Measurements from ENCODE around the gene PTPRJ. TPM values are rescaled to one million over a fixed set of nuclear protein-coding genes. Genes with fewer than 3 reads are reported as not detected.

The PTPRJ gene
- total RNA-seq, 2 experiments from 2014 or later = 74.3 to 80.5 TPM

DNA sequence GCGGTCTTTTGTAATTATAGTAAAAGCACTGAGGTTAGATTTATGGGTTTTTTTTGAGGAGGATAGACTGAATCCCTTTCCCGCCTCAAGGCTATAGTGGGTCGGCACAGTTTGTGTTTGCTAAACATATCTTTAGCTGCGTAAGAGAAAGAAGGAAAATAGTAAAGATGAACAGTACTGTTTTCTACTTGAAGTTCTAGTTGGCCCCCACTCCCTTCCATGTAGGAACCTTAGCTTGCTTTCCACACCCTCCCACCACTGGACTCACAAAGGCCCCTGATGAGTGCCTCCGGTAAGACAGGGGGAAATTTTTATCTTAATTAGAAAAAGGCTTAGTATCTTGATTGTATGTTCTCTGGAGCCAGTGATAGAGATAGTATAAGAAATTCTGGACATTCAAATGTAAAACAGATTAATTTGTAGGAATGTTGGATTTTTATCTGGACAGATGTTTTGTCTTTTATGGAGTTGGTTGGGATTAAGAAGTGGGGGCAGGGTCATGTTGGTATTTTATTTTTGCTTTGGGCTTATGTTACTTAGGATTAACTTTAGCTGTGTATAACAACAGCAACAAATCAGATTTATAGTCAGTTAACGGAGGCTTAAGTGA is 49.4 kb downstream of the PTPRJ start:
- ATAC-seq (no peak), DNase-seq (no peak)
- H3K27ac Mint-ChIP-seq = no peak overlapping the region
- no peak overlapping the region for H3K4me3 Mint-ChIP-seq
- CTCF ChIA-PET = interaction anchor here (0.7 to 2.6 kb wide), 3 partner anchors 17 to 95 kb away, joined by 3 to 8 read pairs (median 4); no protein-coding TSS in a partner anchor
- H3K27me3 Mint-ChIP-seq = no peaks in the 10 kb centered on the region
- peaks cover 58% of the 10 kb centered on the region for H3K4me1 Mint-ChIP-seq
- H3K9me3 Mint-ChIP-seq (ENCODE audit: low read depth) = no peaks in the 10 kb centered on the region
- peaks cover 37% of the 10 kb centered on the region for H3K36me3 Mint-ChIP-seq

DNA sequence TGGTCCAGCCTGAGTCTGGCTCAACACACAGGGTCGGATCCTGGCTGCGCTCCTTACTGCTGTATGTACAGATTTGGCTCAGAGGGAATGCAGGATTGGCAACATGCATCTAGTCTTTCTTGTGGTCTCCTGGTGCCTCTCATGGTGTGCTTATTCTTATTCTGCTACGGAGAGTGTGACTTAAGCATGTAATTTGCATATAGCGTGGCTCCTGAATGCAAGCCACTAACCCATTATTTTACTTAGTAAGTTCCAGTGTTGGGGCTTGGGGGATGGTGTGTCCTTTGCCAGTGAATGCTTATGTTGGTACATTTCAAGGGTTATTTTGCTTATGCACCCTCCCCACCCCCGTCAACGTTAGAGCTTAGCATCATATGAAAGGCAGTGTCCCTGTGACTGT is 51.2 kb downstream of the PTPRJ start:
- Mint-ChIP-seq H3K36me3 (peaks cover 46% of the 10 kb centered on the region), H3K27me3 (no peaks in the 10 kb centered on the region), H3K4me1 (peaks cover 70% of the 10 kb centered on the region), H3K4me3 (no peak overlapping the region), H3K27ac (peak overlapping the region; percentile 53), H3K9me3 (ENCODE audit: low read depth) (no peaks in the 10 kb centered on the region)
- DNase-seq (no peak), ATAC-seq (no peak)
- CTCF ChIA-PET = interaction anchor here (0.7 to 1.6 kb wide), 2 partner anchors 13 to 97 kb away, joined by 3 read pairs; no protein-coding TSS in a partner anchor

DNA sequence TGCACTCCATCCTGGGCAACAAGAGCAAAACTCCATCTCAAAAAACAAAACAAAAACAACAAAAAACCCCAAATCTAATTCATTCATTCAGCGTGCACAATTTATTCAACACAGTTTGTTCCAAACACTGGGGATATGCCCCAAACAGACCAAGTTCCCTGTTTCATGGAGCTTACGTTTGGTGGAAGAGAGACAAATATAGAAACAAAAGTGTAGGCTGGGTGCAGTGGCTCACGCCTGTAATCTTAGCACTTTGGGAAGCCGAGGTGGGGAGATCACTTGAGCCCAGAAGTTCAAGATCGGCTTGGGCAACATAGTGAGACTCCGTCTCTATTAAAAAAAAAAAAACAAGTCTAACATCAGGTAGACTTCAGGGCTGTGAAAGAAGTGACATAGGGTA is 52.4 kb downstream of the PTPRJ start:
- H3K4me1 Mint-ChIP-seq = peaks cover 72% of the 10 kb centered on the region
- H3K4me3 Mint-ChIP-seq = no peak overlapping the region
- H3K27ac Mint-ChIP-seq = no peak overlapping the region
- no peaks in the 10 kb centered on the region for H3K27me3 Mint-ChIP-seq
- CTCF ChIA-PET = no interaction called here
- peaks cover 50% of the 10 kb centered on the region for H3K36me3 Mint-ChIP-seq
- no peak for ATAC-seq
- DNase-seq = no peak
- no peaks in the 10 kb centered on the region for H3K9me3 Mint-ChIP-seq (ENCODE audit: low read depth)

DNA sequence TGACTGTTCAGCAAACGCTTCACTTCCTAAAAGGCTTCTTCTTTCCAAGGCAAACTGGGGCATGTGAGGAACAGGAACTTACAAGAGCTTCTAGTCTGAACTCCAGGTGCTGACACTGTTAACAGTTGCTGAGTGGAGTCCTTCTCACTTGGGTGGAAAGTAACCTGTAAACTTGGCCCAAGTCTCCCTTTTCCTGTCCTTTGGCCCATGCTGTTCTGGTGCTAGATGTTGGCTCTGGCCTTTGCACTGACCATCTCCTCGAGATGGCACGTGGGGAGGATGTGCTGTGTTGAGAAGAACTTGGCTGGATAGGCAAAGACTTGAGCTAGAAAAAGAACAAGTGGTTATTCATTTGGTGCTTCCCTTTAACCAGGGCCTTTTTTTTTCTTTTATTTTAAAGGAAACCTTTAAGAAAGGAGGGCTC is 53.6 kb downstream of the PTPRJ start:
- no peak overlapping the region for H3K4me3 Mint-ChIP-seq
- peaks cover 64% of the 10 kb centered on the region for H3K4me1 Mint-ChIP-seq
- H3K27ac Mint-ChIP-seq = peak overlapping the region; percentile 47
- H3K27me3 Mint-ChIP-seq = no peaks in the 10 kb centered on the region
- peaks cover 46% of the 10 kb centered on the region for H3K36me3 Mint-ChIP-seq
- ATAC-seq (peak; percentile 26), DNase-seq (no peak)
- H3K9me3 Mint-ChIP-seq (ENCODE audit: low read depth) = no peaks in the 10 kb centered on the region
- CTCF ChIA-PET = interaction anchor here (1.0 to 1.3 kb wide), 2 partner anchors 20 to 99 kb away, joined by 3 to 4 read pairs; no protein-coding TSS in a partner anchor

DNA sequence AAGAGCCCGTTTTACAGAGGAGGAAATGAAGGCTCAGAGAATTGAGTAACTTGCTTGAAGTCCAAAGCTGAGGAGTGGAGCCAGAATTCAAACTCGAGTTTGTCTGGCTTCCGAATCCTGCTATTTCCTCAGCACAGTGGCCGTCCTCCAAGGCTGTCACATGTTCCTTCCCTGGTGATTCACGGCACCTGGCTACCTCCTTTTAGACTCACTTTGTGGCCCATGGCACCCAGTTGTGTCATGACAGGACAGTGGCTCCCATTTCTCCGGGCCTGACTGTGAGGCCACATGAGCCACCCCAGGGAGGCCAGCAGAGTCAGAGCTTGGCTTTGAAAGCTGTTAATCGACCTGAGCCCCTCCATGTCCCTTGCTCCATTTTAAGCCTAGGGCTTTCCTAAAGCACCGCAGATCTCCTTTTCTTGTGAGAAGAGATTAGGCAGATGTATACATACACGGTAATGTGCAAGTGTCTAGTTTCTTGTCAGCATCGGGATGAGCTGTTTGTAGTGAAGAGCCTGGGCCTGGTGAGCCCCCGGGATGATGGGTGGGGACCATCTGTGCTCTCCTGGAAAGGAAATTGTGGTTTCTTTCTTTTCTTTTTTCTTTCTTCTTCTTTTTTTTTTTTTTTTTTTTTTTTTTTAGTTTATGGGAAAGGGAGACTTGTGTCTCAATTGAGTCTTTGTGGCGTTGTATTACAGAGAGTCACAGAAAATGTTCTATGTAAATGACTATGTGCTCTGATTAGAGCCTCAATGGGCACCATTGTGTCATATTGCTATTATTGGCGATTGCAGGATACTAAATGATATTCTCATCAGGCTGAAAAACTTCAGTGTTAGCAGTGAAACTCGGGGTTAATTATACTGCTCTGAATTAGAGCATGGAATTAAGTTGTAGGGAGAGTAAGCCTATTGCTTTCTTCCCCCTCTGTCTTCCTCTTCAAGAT is 54.8 kb downstream of the PTPRJ start:
- H3K4me3 Mint-ChIP-seq = no peak overlapping the region
- H3K9me3 Mint-ChIP-seq (ENCODE audit: low read depth) = no peaks in the 10 kb centered on the region
- peaks cover 60% of the 10 kb centered on the region for H3K4me1 Mint-ChIP-seq
- H3K36me3 Mint-ChIP-seq = peaks cover 39% of the 10 kb centered on the region
- CTCF ChIA-PET = interaction anchor here (1.0 kb wide), 1 partner anchor 19 kb away, joined by 3 read pairs; no protein-coding TSS in a partner anchor
- no peak for ATAC-seq
- no peaks in the 10 kb centered on the region for H3K27me3 Mint-ChIP-seq
- H3K27ac Mint-ChIP-seq = no peak overlapping the region
- DNase-seq = no peak

DNA sequence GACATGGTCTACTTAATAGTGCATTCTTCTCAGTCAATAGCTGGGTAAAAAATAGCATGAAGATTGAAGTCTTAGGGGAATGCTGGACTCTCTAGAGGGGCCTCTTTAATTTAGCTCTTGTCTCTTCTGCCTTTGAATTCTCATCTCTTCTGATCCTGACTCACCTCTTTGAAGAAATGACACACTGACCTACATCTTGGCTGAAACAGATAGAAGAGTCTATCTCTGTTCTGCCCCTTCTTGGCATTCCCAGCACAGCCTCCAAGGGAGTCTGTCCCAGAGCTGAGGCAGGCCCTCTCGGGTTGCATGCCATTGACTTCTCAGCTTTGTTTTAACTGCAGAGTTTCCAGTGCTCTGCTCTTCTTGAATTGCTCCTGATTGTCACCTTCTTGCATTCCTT is 55.7 kb downstream of the PTPRJ start:
- peaks cover 60% of the 10 kb centered on the region for H3K4me1 Mint-ChIP-seq
- H3K27ac Mint-ChIP-seq = no peak overlapping the region
- H3K9me3 Mint-ChIP-seq (ENCODE audit: low read depth) = no peaks in the 10 kb centered on the region
- H3K27me3 Mint-ChIP-seq = no peaks in the 10 kb centered on the region
- no peak for ATAC-seq
- peaks cover 42% of the 10 kb centered on the region for H3K36me3 Mint-ChIP-seq
- no peak overlapping the region for H3K4me3 Mint-ChIP-seq
- CTCF ChIA-PET = interaction anchor here (1.0 kb wide), 1 partner anchor 18 kb away, joined by 3 read pairs; no protein-coding TSS in a partner anchor
- no peak for DNase-seq

DNA sequence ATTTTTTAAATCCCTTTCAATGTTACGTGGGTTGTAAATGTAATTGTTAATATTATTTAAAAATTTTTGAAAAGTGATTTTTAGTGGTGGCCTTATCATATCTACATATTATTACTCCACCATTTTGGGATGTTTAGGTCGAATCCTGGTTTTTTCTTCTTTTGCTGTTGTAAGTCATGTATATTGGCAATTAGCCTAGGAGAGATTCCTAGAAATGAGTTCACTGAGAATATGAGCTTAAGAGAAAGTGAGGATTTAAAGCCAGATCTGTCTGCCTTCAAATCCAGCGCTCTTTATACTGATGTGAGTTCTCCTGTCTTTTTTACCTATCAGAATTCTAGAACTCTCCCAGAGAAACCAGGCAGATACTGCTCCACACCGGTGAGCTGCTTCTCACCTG is 56.1 kb downstream of the PTPRJ start:
- no peak for ATAC-seq
- CTCF ChIA-PET = interaction anchor here (1.0 kb wide), 1 partner anchor 18 kb away, joined by 3 read pairs; no protein-coding TSS in a partner anchor
- Mint-ChIP-seq H3K27me3 (no peaks in the 10 kb centered on the region), H3K4me1 (peaks cover 59% of the 10 kb centered on the region), H3K9me3 (ENCODE audit: low read depth) (no peaks in the 10 kb centered on the region), H3K4me3 (no peak overlapping the region), H3K27ac (no peak overlapping the region), H3K36me3 (peaks cover 45% of the 10 kb centered on the region)
- DNase-seq = no peak

DNA sequence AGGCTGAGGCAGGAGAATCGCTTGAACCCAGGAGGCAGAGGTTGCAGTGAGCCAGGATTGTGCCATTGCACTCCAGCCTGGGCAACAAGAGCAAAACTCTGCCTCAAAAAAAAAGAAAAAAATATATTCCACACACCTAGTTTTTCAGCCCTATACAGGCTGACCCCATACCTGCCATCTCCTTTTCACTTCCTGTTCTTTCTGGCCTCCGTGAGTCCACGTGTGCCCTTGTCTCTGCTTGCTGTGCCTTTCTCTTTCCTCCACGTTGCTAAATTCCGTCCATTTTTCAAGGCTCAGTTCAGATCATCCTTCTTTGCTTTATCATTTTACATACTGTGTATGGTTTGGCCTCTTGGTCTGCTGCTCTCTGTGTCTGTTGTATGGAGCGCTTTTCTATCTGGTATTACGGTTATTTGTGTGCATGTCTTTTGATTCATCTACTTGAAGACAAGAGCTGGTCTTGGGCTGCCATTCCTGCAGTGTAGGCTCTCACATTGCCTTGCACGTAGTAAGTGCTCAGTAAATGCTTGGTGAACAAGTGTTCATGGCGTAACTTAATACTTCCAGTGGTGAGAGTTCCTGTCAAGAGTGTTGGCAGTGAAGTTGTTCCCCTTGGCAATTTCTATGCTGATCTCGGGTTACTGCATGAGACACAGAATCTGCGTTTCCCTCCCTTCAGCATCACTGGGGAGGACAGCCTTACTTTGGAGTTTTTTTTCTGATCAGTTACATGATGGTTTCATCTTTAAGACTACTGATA is 57.5 kb downstream of the PTPRJ start:
- CTCF ChIA-PET = interaction anchor here (0.9 to 1.3 kb wide), 3 partner anchors 70 to 80 kb away, joined by 3 read pairs; no protein-coding TSS in a partner anchor
- Mint-ChIP-seq H3K27me3 (no peaks in the 10 kb centered on the region), H3K4me1 (peaks cover 58% of the 10 kb centered on the region), H3K9me3 (ENCODE audit: low read depth) (no peaks in the 10 kb centered on the region), H3K4me3 (no peak overlapping the region), H3K27ac (no peak overlapping the region), H3K36me3 (peaks cover 44% of the 10 kb centered on the region)
- DNase-seq (no peak), ATAC-seq (no peak)

DNA sequence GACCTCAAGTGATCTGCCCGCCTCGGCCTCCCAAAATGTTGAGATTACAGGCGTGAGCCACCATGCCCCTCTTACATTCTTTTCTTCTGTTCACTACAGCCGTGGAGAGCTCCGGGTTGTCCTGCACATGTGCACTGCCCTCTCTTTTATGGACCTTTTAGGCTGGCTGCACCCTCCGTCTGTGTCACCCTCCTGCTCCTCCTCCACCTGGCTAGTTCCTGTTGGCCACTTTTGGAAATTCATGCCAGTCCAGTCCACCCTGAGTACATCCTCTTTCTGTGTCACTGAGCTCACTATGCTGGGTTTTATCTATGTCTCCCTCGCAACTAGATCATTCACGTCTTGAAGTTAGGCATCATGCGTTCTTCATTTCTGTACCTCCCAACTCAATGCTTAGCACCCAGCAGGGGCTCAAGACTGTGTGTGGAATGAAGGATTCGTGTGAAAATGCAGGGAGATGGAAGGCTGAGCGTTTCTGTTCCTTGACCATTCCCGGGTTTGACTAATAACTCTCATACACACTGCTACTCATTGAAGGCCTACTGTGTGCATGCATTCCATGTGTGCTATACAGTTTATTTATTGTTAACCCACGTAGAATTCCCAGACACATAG is 60.6 kb downstream of the PTPRJ start:
- CTCF ChIA-PET = no interaction called here
- peak overlapping the region; percentile 8 for H3K27ac Mint-ChIP-seq
- H3K9me3 Mint-ChIP-seq (ENCODE audit: low read depth) = no peaks in the 10 kb centered on the region
- H3K36me3 Mint-ChIP-seq = peaks cover 34% of the 10 kb centered on the region
- H3K4me3 Mint-ChIP-seq = no peak overlapping the region
- peaks cover 59% of the 10 kb centered on the region for H3K4me1 Mint-ChIP-seq
- ATAC-seq (no peak), DNase-seq (no peak)
- no peaks in the 10 kb centered on the region for H3K27me3 Mint-ChIP-seq

DNA sequence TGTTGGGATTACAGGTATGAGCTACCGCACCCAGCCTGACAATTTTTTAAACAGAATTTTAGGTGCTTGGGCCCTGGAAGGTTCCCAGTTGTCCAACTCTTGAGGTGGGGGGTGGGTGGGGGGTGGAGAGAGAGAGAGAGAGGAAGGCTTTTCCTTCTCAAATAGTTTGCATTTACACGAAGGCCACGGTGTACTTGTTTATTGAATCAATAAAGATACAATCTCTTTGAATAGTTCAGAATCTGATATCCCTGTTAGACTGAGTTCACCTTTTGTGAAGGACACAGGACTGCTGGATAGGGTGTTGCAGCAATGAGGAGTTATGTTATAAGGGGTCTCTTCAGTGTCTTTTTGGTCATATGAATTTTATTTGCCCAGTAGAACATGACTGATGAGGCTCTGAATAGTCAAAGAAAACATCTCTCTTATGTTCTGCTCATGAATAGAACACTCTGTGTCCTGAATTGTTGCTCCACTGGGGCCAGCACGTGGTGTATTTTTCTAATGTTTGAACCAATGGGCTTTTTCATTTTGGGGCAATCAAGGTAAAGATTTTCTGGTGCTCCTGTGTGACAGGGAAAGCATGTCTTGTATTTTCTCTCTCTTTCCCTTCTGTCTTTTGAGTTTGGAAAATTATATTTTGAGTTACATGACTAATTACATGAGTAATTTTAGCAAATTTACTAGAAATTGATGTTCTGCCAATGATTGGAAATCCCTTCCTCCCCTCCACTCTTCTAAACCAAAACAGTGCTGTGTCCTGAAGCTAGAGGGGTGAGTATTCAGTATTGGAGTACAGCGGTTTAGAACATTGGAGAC is 61.7 kb downstream of the PTPRJ start:
- H3K9me3 Mint-ChIP-seq (ENCODE audit: low read depth) = no peaks in the 10 kb centered on the region
- DNase-seq = no peak
- peaks cover 58% of the 10 kb centered on the region for H3K4me1 Mint-ChIP-seq
- H3K27ac Mint-ChIP-seq = peak overlapping the region; percentile 79
- no peak overlapping the region for H3K4me3 Mint-ChIP-seq
- ATAC-seq = no peak
- CTCF ChIA-PET = interaction anchor here (1.0 to 1.9 kb wide), 3 partner anchors 10 to 67 kb away, joined by 3 to 5 read pairs (median 4); no protein-coding TSS in a partner anchor
- H3K36me3 Mint-ChIP-seq = peaks cover 30% of the 10 kb centered on the region
- no peaks in the 10 kb centered on the region for H3K27me3 Mint-ChIP-seq

DNA sequence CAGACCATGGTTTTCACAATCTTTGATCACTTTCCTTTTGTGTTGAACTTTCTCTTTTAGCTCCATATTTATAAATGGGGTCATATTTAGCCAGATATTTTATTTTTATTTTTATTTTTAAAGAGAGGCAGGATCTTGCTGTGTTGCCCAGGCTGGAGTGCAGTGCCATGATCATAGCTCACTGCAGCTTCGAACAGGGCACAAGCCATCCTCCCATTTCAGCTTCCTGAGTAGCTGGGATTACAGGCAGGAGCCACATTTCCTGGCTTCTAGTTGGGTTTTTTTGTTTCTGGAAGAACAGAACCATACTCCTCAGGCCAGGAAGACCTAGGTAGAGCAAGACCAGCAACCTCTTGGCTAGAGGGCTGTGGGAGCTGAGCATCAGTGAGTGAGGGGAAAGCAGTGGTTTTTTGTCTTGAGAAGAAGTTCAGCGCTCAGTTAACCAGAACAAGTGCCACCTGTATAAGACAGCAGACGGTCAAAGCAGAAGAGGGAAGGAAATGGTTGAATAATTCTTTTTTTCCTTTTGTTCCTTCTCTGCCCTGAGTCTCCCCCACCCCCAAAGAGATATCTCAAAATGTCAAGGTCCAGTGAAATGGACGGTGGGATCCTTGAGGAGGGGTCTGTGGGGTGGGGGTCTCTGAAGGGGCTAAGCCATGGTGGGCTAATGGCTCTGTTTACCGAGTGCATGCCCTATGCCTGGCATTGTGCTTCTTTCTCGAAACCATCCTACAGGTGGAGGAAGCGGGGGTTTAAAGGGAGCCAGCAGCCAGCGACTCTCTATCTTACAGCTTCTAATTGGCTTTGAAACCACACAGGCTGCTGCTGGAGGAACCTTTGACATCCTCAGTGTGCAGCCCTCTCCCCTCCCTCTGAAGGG is 63.0 kb downstream of the PTPRJ start:
- H3K27me3 Mint-ChIP-seq = no peaks in the 10 kb centered on the region
- peaks cover 62% of the 10 kb centered on the region for H3K4me1 Mint-ChIP-seq
- ATAC-seq (peak; percentile 48), DNase-seq (no peak)
- CTCF ChIA-PET = interaction anchor here (0.7 to 1.9 kb wide), 6 partner anchors 9 to 109 kb away, joined by 3 to 5 read pairs (median 4); no protein-coding TSS in a partner anchor
- H3K27ac Mint-ChIP-seq = peak overlapping the region; percentile 79
- no peak overlapping the region for H3K4me3 Mint-ChIP-seq
- H3K36me3 Mint-ChIP-seq = peaks cover 30% of the 10 kb centered on the region
- H3K9me3 Mint-ChIP-seq (ENCODE audit: low read depth) = no peaks in the 10 kb centered on the region

Data from activated CD8-positive, alpha-beta memory T cell treated with anti-CD3 and anti-CD28 coated beads, Interleukin-2, amount 10 ng/mL, durations not matched to agents 7 days and 5 days (primary cell).